GM21576 (cell line): ENCODE results near the gene MAP3K3.

Experiments used
- ATAC-seq: cut with Tn5 transposase; IDR thresholded peaks from one replicate; pipeline ENCODE4 v1.9.1; 2021; ENCODE audit warnings: mild to moderate bottlenecking, moderate library complexity; ENCODE audit not compliant: unreplicated experiment

MAP3K3 gene

DNA sequence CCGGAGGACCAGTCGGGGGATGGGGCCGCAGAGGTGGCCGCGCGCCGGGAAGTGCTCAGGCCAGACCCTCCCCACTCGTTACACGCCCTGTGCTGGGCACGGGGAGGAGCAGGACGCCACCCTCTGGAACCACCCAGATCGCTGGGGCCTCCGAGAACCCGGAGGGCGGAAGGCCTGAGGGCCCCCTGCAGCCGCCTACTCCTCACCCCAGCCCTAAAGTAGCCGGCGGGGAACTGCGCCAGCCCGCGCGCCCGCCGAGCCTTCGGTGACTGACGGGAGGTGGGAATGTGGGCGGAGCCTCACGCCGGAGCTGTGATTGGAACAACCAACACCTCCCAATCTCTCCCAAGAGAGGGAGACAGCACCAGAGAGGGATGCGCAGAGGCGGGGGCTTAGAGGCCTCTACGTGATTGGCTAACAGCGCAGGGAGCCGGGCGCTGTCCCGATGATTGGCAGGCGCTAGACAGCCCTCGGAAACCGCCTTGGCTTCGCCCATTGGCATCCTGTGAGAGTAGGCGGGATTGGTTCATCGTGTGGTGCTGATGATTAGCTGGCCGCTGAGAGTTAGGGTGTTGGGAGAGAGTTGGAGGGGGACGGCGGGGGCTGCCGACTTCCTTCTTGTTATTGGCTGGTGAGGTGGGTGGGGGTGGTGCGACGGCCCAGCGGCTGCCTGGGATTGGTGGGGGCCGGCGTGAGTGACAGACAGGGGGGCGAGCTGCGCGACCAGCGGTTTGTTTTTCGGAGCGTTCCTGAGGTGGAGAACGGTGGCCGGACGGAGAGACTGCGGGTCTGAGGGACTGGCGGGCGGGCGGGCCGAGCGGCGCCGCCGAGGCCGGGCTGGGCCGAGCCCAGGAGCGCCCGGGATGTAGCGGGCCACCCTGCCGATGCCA lies at the start of gene MAP3K3:
Gene MAP3K3, plus strand, starts transcription at position 734 of the 890 bp plus-strand sequence. CDS start 343 bp downstream, outside the sequence.
- ATAC-seq: peak; percentile 89

DNA sequence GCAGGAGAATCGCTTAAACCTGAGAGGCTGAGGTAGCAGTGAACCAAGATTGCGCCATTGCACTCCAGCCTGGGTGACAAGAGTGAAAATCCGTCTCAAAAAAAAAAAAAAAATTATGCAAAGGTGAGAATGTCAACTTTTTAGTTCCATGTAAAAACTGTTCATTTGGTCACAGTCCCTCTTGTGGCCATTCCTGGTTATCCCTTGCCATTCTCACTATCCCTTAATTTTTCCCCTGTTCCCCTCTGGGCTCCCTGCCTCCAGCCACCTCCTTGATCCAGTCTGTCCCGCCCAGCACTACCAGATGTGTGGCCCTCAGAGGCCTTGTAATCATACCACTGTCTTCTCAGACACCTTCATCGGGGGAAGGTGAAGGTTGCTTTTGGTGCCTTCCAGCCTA lies 48.6 kb upstream of the MAP3K3 start:
- no peak for ATAC-seq

DNA sequence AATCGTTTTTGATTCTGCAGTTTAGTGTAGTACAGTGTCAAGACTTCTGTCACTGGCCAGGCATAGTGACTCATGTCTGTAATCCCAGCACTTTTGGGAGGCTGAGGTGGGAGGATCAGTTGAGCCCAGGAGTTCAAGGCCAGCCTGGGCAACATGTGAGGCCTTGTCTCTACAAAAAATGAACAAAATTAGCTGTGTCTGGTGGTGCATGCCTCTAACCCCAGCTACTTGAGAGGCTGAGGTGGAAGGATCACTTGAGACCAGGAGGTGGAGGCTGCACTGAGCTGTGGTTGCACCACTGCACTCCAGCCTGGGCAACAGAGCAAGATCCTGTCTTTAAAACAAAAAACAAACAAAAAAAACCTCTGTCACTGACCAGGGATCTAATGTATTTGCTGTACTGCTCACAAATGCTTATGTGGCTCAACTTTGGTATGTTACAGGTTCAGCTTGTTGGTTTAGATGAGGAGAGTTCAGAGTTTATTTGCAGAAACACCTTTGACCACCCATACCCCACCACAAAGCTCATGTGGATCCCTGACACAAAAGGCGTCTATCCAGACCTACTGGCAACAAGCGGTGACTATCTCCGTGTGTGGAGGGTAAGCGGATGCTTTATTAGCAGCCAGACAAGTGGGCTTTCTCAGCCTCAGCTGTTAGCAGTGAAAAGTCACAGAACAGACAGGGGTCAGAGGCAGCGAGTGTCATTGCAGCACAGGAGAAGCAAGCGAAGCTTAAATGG lies 44.0 kb upstream of the MAP3K3 start:
- ATAC-seq: no peak

DNA sequence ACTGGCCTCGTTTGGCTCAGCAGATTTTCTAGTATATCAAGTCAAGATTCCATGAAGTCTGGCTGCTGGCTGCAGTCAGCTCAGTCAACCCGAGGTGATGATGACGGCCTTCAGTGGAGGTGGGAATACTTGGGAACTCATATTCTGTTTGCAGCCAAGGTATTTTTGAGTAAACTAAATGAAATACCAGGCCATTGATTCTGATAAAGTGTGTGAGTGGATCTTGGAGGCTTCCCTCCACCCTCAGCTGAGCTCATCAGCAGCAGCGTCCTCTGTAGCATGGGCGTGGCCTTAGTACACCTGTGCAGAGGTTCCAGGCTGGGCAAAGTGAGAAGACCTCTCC lies 43.5 kb upstream of the MAP3K3 start:
- ATAC-seq: no peak

DNA sequence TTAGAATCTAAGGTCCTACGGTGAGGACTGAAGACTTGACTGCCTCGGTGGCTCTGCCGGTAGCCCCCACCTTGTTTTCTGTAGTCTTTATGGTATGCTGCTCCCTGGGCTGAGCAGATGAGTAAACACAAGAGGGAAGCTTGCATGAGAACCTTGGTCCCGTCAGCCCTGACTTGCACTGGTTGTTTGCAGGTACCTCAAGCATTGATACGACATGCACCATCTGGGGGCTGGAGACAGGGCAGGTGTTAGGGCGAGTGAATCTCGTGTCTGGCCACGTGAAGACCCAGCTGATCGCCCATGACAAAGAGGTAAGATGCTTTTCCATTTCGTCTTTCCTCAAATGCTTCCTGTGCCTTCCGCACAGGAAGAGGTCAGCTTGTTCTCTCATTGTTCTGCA lies 42.6 kb upstream of the MAP3K3 start:
- ATAC-seq: no peak

DNA sequence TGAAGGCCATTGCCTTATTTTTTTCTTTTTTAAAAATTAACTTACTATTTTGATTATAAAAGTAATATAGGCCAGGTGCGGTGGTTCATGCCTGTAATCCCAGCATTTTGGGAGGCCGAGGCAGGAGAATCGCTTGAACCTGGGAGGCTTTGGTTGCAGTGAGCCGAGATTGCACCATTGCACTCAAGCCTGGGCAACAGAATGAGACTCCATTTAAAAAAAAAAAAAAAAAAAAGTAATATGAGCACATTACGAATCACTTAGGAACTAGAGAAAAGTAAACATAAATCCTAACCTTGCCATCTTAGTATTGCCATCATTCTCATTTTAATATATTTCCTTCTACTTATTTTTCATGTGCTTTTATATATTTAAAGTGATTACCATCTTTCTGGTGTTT lies 34.4 kb upstream of the MAP3K3 start:
- ATAC-seq: no peak

DNA sequence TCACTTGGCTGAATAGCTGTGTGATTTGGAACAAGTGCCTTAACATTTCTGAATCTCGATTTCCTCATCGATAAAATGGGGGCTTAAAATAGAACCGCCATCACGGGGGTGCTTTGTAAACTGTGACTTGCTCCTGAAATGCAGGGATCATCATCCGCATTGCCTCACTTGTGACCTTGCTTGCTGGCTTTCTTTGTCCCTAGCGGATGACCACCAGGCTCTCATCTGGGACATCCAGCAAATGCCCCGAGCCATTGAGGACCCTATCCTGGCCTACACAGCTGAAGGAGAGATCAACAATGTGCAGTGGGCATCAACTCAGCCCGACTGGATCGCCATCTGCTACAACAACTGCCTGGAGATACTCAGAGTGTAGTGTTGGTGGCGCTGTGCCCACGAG lies 33.4 kb upstream of the MAP3K3 start:
- ATAC-seq: no peak

DNA sequence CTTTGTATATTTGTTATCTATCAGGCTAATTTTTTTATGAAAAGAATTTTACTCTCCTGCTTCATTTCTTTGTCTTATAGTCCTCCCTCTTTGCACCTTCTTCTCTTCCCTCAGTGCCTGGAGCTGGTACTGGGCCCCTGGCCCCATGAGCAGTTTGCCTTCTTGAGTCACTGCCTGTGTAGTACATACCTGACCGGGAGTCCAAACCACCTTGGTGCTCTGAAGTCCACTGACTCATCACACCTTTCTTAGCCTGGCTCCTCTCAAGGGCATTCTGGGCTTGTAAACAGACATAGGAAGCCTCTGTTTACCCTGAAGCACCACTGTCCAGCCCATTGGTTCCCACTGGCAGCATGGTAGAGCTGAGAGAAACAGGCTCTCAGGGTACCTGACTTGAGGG lies 32.6 kb upstream of the MAP3K3 start:
- ATAC-seq: no peak

DNA sequence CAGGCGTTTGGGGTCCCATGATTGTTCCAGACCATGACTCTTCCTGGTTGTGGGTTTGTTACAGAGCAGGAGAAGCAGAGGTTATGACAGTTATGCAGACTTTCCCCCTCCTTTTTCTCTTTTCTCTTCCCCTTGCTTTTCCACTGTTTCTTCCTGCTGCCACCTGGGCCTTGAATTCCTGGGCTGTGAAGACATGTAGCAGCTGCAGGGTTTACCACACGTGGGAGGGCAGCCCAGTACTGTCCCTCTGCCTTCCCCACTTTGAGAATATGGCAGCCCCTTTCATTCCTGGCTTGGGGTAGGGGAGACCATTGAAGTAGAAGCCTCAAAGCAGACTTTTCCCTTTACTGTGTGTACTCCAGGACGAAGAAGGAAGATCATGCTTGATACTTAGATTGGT lies 29.4 kb upstream of the MAP3K3 start:
- ATAC-seq: no peak

DNA sequence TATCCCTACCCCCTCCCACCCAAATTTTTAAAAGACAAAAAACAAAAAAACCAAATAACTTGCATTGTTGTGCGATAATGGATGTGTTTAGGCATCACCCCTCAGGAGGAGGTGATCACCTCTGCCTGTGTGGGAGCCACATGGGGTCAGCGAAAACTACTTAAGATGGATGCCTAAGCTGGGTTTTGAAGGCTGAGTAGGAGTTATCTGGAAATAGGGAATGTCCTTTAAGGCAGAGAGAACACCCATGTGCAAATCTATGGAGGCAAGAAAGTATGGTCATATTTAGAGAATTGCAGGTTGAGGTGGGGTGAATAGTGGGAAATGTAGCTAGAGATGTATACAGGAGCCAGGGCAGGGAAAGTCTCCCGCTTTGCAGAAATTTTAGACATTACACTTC lies 27.1 kb upstream of the MAP3K3 start:
- no peak for ATAC-seq

DNA sequence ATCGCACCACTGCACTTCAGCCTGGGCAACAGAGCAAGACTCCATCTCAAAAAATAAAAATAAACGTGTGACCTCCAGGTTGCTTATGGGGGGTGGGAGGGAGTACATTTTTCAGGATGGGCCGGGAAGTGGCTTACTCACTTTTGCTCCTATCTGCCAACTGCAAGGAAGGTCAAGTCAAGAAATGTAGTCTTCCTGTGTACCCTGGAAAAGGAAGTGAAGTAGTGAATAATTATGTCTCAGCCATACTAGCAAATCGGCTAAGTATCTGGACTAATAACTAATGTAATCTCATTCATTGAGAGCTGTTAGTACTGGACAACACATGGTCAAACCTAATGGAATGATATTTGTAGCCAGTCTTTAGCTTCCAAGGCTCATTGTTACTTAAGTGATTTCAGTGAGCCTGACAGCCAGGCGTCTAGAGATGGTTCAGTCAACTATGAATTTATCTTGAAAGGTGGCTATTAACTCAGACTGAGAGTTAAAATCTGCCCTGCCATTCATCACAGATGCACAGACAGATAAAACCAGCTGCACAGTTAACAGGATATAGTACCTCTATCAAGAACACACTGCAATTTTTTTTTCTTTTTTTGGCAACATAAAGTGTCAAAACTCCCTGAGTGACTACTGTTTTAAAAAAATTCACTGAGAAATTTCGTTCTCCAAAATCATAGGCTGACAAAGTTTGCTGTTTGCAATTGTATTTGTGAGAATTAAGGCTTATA lies 25.2 kb upstream of the MAP3K3 start:
- no peak for ATAC-seq

DNA sequence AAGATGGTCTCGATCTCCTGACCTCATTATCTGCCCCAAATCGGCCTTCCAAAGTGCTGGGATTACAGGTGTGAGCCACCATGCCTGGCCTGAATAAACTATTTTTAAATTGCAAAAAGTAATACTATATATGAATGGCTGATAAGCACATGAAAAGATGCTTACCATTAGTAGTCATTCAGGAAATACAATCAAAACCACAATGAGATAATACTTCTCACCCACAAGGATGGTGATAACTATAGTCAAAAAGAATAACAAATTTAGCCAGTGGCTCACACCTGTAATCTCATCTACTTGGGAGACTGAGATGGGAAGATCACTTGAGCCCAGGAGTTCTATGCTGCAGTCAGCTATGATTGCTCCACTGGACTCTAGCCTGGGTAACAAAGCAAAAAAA lies 23.9 kb upstream of the MAP3K3 start:
- ATAC-seq: no peak

DNA sequence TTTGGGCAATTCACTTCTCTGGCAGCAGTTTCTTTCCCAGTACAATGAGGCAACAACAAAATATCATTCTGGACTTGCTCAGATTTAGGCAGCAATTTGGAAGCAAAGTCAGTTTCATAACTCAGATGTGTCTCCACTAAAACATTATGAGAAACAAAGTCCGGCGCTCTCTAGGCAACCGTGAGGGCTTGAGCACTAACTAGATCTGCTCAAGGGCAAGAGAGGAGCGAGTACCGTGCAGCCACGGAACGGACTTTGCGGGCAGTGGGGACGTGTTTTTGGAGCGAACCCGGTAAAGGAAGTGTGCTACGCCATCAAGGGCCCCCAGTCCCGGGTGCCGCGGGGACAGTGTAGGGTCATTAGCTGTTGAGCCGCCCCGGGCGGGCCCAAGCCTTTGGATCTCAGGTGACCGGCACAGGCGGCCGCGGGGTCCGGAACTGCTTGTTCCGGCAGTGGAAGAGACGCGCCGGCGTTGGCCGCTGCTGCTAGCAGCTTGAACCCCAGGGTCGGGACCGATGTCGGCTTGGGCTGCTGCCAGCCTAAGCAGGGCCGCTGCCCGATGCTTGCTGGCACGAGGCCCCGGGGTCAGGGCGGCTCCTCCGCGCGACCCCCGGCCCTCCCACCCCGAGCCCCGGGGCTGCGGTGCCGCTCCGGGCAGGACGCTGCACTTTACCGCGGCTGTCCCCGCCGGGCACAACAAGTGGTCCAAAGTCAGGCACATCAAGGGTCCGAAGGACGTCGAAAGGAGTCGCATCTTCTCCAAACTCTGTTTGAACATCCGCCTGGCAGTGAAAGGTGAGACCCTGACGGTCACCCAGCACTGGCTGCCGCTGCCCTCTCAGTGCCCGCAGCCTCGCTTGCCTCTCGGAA lies 21.4 kb upstream of the MAP3K3 start, which contains the start of gene TACO1:
Gene TACO1, plus strand, starts transcription at position 327 of the 870 bp plus-strand sequence. Its CDS starts 189 bp downstream, at position 516.
- peak; percentile 78 for ATAC-seq

DNA sequence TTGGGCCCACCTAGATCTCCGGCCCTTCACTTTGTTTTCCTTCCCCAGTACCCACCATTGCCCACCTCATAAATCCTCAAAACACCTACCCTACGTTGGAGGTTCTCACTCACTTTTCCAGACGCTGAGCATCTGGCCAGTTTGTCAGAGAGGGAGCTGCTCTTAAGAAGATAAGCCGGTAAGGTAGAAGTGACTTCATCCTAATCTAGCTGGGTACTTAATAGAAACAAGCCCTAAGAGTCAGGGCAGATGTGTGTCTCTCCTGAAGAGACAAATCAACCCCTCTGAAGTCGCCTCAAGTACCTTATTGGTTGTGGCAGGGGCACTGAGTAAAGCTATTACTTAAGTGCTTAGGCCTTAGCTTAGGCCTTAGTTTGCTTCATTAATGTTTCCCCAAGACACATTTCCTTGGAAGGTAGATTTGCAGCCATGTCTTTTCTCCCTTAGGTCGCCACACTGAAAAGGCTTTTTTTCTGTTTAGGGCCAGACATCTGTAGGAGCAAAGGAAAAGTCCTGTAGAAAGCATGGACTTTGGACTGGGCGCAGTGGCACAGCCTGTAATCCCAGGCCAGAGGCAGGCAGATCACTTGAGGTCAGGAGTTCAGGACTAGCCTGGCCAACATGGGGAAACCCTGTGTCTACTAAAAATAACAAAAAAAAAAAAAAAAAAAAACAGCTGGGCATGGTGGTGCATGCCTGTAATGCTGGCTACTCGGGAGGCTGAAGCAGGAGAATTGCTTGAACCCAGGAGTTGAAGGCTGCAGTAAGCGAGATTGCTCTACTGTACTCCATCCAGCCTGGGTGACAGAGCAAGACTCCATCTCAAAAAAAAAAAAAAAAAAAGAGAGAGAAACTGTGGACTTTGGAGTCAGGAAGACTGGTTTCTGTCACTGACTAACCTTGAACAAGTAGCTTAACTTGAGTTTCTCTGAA lies 20.5 kb upstream of the MAP3K3 start:
- no peak for ATAC-seq

DNA sequence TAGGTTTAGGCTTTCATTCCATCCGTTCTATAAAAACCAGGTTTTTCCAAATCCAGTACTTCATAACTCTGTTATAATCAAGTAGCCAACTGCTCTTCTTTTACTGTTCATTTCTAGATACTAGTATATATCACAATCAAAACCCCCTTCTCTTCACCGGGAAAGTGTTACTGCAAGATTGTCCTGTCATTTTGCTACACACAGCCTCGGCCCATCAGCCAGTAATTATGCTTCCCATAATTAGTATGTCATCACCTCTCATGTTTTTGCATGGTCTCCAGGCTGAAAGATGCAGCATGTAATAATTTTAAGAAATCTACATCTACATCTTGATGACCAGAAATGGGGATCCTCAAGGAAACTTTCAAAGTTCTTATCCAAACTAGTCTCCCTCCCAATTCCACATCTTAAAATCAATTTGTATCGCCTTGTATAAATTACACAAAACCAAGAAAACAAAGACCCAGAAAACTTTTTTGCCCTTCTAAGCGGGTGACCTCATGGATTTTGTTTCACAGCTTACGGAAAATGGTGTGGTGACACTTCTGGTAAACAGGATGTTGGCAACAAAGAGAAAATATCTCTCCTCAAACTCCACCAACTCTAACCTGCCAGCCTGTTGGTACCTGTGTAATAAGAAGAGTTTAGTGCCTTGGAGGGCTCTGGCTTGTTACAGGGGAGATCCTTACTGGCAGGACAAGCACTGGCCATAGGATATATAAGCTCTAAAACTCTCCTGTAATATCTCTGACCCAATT lies 12.2 kb upstream of the MAP3K3 start:
- no peak for ATAC-seq

DNA sequence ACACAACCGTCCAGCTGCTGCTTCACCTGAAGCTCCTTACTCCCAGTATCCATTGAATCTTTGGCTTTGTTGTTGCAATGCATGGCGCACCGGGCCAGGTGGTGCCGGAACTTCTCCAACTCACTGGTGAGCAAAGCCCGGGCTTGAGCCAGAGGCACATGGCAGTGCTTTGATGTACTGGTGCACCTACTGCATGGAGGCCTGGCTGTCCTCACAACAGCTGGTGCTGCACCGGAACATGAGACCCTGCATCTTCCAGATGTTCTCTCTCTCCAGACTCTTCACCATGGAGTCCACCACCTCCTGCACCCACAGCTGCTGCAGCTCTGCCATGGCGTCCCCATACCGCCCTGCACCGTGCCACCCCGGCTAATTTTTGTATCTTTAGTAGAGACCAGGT lies 11.4 kb upstream of the MAP3K3 start:
- no peak for ATAC-seq

DNA sequence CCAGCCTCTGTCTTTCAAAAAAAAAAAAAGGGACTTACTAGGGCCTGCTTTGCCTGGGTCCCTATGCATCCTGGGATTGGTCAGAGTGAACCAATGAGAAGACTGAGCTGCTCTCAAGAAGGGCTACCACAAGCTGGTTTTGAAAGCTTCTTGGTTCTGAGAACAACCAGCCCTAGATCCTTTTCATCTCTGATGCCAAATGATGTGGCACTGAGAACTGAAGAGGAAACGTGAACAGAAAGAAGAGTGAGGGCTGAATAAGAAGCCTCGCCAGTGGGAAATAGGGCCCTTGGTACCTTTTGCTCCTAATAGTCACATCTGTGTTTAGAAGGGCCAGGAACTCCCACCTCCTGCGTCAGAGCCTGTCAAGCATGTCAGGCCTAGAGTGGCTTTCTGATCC lies 10.9 kb upstream of the MAP3K3 start:
- no peak for ATAC-seq

DNA sequence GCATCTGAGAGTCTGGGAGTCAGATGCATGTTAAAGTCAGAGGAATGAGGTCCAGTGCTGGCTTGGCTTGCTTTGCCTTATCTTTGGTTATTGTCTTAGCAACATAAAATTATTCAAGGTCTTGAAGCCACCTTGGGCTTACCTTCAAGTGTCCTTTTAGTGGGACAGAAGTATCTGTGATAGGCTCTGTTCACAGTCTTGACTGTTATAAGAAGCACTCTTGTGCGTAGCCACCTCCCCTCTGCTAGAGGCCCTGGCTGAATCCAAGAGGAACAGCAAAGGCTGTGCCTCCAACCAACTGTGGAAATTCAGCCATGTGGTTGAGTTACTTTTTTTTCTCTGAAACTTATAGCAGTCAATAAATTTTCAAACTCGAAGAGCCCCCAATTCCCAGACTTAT lies 8.6 kb upstream of the MAP3K3 start:
- ATAC-seq: no peak

DNA sequence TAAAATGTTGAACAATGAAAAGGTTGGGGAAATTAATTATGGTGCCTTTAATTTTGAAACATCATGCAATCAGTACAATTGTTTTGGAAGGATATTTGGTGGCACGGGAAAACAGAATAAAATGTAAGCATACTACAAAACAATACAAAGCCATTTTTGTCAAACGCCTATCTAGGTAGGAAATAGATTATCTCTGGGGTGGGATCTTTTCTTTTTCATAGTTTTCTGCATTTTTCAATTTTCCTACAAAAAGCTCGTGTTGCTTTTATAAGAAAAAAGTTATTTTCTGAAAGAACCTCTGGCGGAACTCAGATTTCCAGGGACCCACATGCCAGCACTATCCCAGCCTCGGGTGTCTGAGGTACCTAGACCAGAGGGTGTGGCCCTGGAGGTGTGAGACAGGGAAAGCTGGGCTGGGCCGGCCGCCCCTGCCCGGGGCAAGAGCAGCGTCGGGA lies 961 bp upstream of the MAP3K3 start:
- ATAC-seq: no peak
